ENCODE results near the gene SRMS.

- no peak for TF ChIP-seq RXRA (IDR thresholded peaks at IDR 0.05)
- no peak for TF ChIP-seq REST (IDR thresholded peaks at IDR 0.05)
- no peak for TF ChIP-seq CTCF (IDR thresholded peaks at IDR 0.05; ENCODE audit: low read depth, low read length, missing input control)
- TF ChIP-seq MAX (IDR thresholded peaks at IDR 0.05) = no peak
- no peak for TF ChIP-seq GABPA (IDR thresholded peaks at IDR 0.05 in 1 of 2, conservative IDR thresholded peaks at IDR 0.05 in 1 of 2)
- TF ChIP-seq ATF3 (IDR thresholded peaks at IDR 0.05) = no peak
- no peak for TF ChIP-seq SP1 (IDR thresholded peaks at IDR 0.05)
- TF ChIP-seq FOXA2 (IDR thresholded peaks at IDR 0.05) = no peak
- TF ChIP-seq HNF4G (IDR thresholded peaks at IDR 0.05) = no peak
- TF ChIP-seq TAF1 (conservative IDR thresholded peaks at IDR 0.05) = no peak
Observed at GRCh38 chr20:63561624-63562396, 14.3 kb upstream of the SRMS start.

Data from liver (tissue), 3 donors.